ENCODE measurements around the gene ACAD10. TPM values are rescaled to one million over a fixed set of nuclear protein-coding genes. Genes with fewer than 3 reads are reported as not detected.

Gene ACAD10
- total and polyA plus RNA-seq, 2 of the 13 experiments (the other 11 are each of a cell fraction or from before 2014, with no cell fraction given): 15.2 to 16.3 TPM

DNA sequence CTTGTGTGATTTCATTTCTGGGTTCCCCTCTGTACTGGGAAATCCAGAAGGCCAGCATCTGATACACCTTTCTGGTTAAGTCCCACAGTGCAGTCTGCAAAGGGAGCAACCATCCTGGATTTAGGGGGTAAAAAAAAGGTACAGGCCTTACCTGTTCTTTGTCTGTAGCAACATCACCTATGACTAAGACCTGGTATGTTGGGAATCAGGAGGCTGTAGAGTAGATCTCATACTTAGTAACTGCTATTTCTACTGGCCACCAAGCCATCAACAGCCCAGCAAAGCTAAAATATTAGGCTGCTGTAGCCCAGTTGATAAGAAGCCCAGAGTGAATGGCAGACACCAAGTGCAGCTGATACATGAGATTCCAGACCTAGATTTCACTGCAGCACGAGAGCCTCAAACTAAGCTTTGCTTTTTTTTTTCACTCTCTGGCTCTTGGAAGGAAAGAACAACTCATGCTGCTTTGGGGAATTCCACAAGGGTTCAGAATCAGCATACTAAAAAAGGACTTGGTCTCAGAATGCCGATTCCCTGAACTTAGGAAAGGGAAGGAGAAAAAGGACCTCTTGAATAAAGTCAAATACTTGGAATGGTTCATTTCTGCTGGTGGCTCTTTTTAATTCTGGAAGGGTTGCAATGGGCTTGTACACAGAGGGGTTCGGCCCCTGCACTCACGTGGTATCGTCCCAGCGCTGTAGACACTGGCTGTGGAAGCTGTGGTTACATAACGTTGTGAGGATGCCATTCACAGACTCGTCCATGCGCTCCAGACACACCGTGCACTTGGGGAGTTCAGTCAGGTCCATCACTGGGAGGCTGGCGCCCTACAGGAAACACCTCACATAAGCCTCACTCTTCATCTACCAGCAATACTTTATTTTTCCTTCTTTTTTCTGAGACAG is 20.6 kb upstream of the ACAD10 start:
- no peak overlapping the region for H3K4me3 ChIP-seq (replicated peaks in 1 of 3; ENCODE audit: insufficient read depth in 1 of 3, low read depth in 2 of 3, low read length in 3 of 3)
- H4K20me1 ChIP-seq (ENCODE audit: insufficient read depth, low read length): no peaks in the 10 kb centered on the region
- POLR2A ChIA-PET: no interaction called here
- TF ChIP-seq SRSF9 (IDR thresholded peaks at IDR 0.05; ENCODE audit: borderline replicate concordance, insufficient read depth, low read depth, low read length, poor library complexity, severe bottlenecking): no peak
- TF ChIP-seq SYNCRIP (IDR thresholded peaks at IDR 0.05; ENCODE audit: insufficient read depth, low read depth, low read length): no peak
- no peak for TF ChIP-seq RELA (CRISPR knock-in tag; IDR thresholded peaks at IDR 0.05)
- no peak for TF ChIP-seq CENPBD1 (CRISPR knock-in tag; IDR thresholded peaks at IDR 0.05; ENCODE audit: borderline replicate concordance, low read depth)
- TF ChIP-seq ZNF788 (CRISPR knock-in tag; IDR thresholded peaks at IDR 0.05; ENCODE audit: borderline replicate concordance): no peak
- no peak for TF ChIP-seq PHF5A (CRISPR knock-in tag; IDR thresholded peaks at IDR 0.05; ENCODE audit: low read depth, unreplicated experiment)
- no peak for TF ChIP-seq RFX3 (CRISPR knock-in tag; IDR thresholded peaks at IDR 0.05)
- no peak for TF ChIP-seq ZNF160 (CRISPR knock-in tag; IDR thresholded peaks at IDR 0.05)
- TF ChIP-seq, protein P1, sequence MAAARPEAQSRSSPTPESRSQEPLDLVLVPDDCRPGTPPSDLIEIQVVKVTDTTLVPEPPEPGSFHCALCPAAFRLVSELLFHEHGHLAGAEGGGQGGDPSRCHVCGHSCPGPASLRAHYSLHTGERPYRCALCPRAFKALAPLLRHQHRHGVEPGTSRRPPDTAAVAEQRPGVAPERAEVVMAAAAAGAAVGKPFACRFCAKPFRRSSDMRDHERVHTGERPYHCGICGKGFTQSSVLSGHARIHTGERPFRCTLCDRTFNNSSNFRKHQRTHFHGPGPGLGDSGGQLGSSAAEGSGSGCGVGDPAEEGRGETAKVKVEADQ (CRISPR knock-in tag; IDR thresholded peaks at IDR 0.05; ENCODE audit: borderline replicate concordance): no peak
- TF ChIP-seq REPIN1 (CRISPR knock-in tag; IDR thresholded peaks at IDR 0.05; ENCODE audit: borderline replicate concordance, low read depth): no peak
- TF ChIP-seq KLF16 (CRISPR knock-in tag; IDR thresholded peaks at IDR 0.05): no peak
- TF ChIP-seq ZNF619 (CRISPR knock-in tag; IDR thresholded peaks at IDR 0.05): no peak
- TF ChIP-seq, protein P2, sequence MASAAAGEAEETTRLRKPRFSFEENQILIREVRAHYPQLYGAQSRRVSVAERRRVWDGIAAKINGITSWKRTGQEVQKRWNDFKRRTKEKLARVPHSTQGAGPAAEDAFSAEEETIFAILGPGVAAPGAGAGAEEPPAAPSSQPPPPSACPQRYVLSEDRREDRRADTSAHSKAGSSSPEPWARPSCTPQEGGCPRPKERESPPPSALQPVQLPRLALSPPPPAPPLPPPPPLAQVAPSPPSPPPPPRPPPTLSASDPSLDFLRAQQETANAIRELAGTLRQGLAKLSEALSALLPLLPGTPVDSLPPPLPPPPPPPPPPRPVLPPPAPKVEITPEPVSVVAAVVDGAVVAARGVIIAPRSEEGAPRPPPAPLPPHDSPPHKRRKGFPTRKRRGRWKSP (CRISPR knock-in tag; IDR thresholded peaks at IDR 0.05): no peak
- no peak for TF ChIP-seq ZNF572 (CRISPR knock-in tag; IDR thresholded peaks at IDR 0.05)
- ATAC-seq: no peak
- in situ Hi-C loops (cut with HindIII; ENCODE audit: extremely low pct_ligation_motif_present, low pct_unique_long_range_greater_than_20kb) (no loop called here), intact Hi-C loops (cut with micrococcal nuclease; ENCODE audit: unreplicated experiment) (no loop called here)
- CTCF ChIA-PET (ENCODE audit: low intra/inter-chr PET ratio, low total read pairs): no interaction called here
- no peak overlapping the region for H3K27ac ChIP-seq (ENCODE audit: extremely low read length, insufficient read depth, low read length)
- no peak for FAIRE-seq
- WGBS (ENCODE audit: low lambda C conversion rate): 99% methylated on average over 10 of the region's 11 CpGs
- H3K4me2 ChIP-seq (ENCODE audit: low read depth, low read length): no peak overlapping the region
- H3K9me3 ChIP-seq (ENCODE audit: low read length): no peaks in the 10 kb centered on the region
- H3K27me3 ChIP-seq (ENCODE audit: control insufficient read depth in 1 of 2, insufficient read depth in 2 of 2, low read length in 2 of 2): no peaks in the 10 kb centered on the region
- no peaks in the 10 kb centered on the region for H3K4me1 ChIP-seq (ENCODE audit: insufficient read depth, low read length)
- H2AFZ ChIP-seq (ENCODE audit: low read length): no peak overlapping the region
- H3K79me2 ChIP-seq (ENCODE audit: insufficient read depth, low read length): no peaks in the 10 kb centered on the region
- no peak overlapping the region for H3K9ac ChIP-seq (ENCODE audit: insufficient read depth, low read depth, low read length)
- peaks cover 10 to 54% of the 10 kb centered on the region in 2 experiments for H3K36me3 ChIP-seq (replicated peaks in 1 of 2; ENCODE audit: control insufficient read depth in 1 of 2, insufficient read depth in 2 of 2, low read length in 2 of 2)
- BruUV-seq (replicated peaks): no TSS peak
- no peak for DNase-seq (ENCODE audit: low spot score)

Data from HepG2 (cell line).